Measurements from ENCODE around the gene C16orf54.
"Not testable (repeated sequence)": the region's sequence is repeated elsewhere in the genome, so short reads cannot be mapped to it uniquely, and the experiment has no call there.

The C16orf54 gene

GRCh38 chr16:29712809-29713208, 33.0 kb downstream of the C16orf54 start:
- Histone ChIP-seq H3K79me2 (ENCODE audit: low read length) (no peaks in the 10 kb centered on the region), H3K27me3 (ENCODE audit: low read depth, low read length) (no peaks in the 10 kb centered on the region), H3K36me3 (replicated peaks; ENCODE audit: low read depth, low read length) (no peaks in the 10 kb centered on the region), H2AFZ (ENCODE audit: low read depth, low read length) (no peak overlapping the region; the same call in 1 of the 2 replicates), H3K9ac (ENCODE audit: low read length) (no peak overlapping the region), H3K4me1 (ENCODE audit: low read length) (peaks cover 49% of the 10 kb centered on the region), H3K4me2 (ENCODE audit: low read length) (no peak overlapping the region), H3K27ac (ENCODE audit: low read length) (no peak overlapping the region), H3K4me3 (ENCODE audit: low read length) (no peak overlapping the region), H3K9me3 (ENCODE audit: insufficient read depth, low read length) (no peaks in the 10 kb centered on the region), H4K20me1 (ENCODE audit: insufficient read depth, low read length) (no peaks in the 10 kb centered on the region)
- no peak for TF ChIP-seq CTCF (IDR thresholded peaks at IDR 0.05; ENCODE audit: low read depth, low read length)
- no peak for TF ChIP-seq EZH2phosphoT487 (IDR thresholded peaks at IDR 0.05; ENCODE audit: low read depth)

GRCh38 chr16:29710227-29711219, 35.3 kb downstream of the C16orf54 start:
- no peaks in the 10 kb centered on the region for H3K79me2 ChIP-seq (ENCODE audit: low read length)
- peak overlapping the region; percentile 43 for H3K27ac ChIP-seq (ENCODE audit: low read length)
- peak overlapping the region; percentile 48; the same call in 1 of the 2 replicates for H2AFZ ChIP-seq (ENCODE audit: low read depth, low read length)
- peak overlapping the region; percentile 25; the same call in 1 of the 2 replicates for H3K9ac ChIP-seq (ENCODE audit: low read length)
- no peaks in the 10 kb centered on the region for H3K9me3 ChIP-seq (ENCODE audit: insufficient read depth, low read length)
- H3K36me3 ChIP-seq (replicated peaks; ENCODE audit: low read depth, low read length), result no peaks in the 10 kb centered on the region
- TF ChIP-seq CTCF (IDR thresholded peaks at IDR 0.05; ENCODE audit: low read depth, low read length) (peak; percentile 67), EZH2phosphoT487 (IDR thresholded peaks at IDR 0.05; ENCODE audit: low read depth) (no peak)
- no peaks in the 10 kb centered on the region for H4K20me1 ChIP-seq (ENCODE audit: insufficient read depth, low read length)
- peaks cover 65% of the 10 kb centered on the region for H3K4me1 ChIP-seq (ENCODE audit: low read length)
- H3K4me3 ChIP-seq (ENCODE audit: low read length), result peak overlapping the region; percentile 47
- no peaks in the 10 kb centered on the region for H3K27me3 ChIP-seq (ENCODE audit: low read depth, low read length)
- peak overlapping the region; percentile 61 for H3K4me2 ChIP-seq (ENCODE audit: low read length)

GRCh38 chr16:29709657-29710056, 36.1 kb downstream of the C16orf54 start:
- H3K27me3 ChIP-seq (ENCODE audit: low read depth, low read length); H3K79me2 ChIP-seq (ENCODE audit: low read length); H3K36me3 ChIP-seq (replicated peaks; ENCODE audit: low read depth, low read length); H2AFZ ChIP-seq (ENCODE audit: low read depth, low read length); H3K4me3 ChIP-seq (ENCODE audit: low read length); H3K4me2 ChIP-seq (ENCODE audit: low read length); H3K27ac ChIP-seq (ENCODE audit: low read length); H3K9ac ChIP-seq (ENCODE audit: low read length); H3K9me3 ChIP-seq (ENCODE audit: insufficient read depth, low read length); H4K20me1 ChIP-seq (ENCODE audit: insufficient read depth, low read length): not testable (repeated sequence)
- H3K4me1 ChIP-seq (ENCODE audit: low read length), result peaks cover 63% of the 10 kb centered on the region

GRCh38 chr16:29708917-29709600, 36.7 kb downstream of the C16orf54 start:
- Histone ChIP-seq H3K79me2 (ENCODE audit: low read length) (no peaks in the 10 kb centered on the region), H3K9ac (ENCODE audit: low read length) (no peak overlapping the region), H3K27ac (ENCODE audit: low read length) (peak overlapping the region; percentile 95; the same call in 1 of the 2 replicates), H3K9me3 (ENCODE audit: insufficient read depth, low read length) (no peaks in the 10 kb centered on the region), H3K27me3 (ENCODE audit: low read depth, low read length) (no peaks in the 10 kb centered on the region), H4K20me1 (ENCODE audit: insufficient read depth, low read length) (no peaks in the 10 kb centered on the region), H2AFZ (ENCODE audit: low read depth, low read length) (no peak overlapping the region), H3K36me3 (replicated peaks; ENCODE audit: low read depth, low read length) (no peaks in the 10 kb centered on the region), H3K4me1 (ENCODE audit: low read length) (peaks cover 58% of the 10 kb centered on the region), H3K4me3 (ENCODE audit: low read length) (no peak overlapping the region), H3K4me2 (ENCODE audit: low read length) (no peak overlapping the region)
- TF ChIP-seq CTCF (IDR thresholded peaks at IDR 0.05; ENCODE audit: low read depth, low read length) (no peak), EZH2phosphoT487 (IDR thresholded peaks at IDR 0.05; ENCODE audit: low read depth) (no peak)

- not testable (repeated sequence) for H3K4me3 ChIP-seq (ENCODE audit: low read length); H3K36me3 ChIP-seq (replicated peaks; ENCODE audit: low read depth, low read length); H4K20me1 ChIP-seq (ENCODE audit: insufficient read depth, low read length); H3K9me3 ChIP-seq (ENCODE audit: insufficient read depth, low read length); H3K79me2 ChIP-seq (ENCODE audit: low read length); H3K9ac ChIP-seq (ENCODE audit: low read length); H3K27me3 ChIP-seq (ENCODE audit: low read depth, low read length); H2AFZ ChIP-seq (ENCODE audit: low read depth, low read length)
- H3K4me1 ChIP-seq (ENCODE audit: low read length), result peaks cover 62% of the 10 kb centered on the region
- H3K4me2 ChIP-seq (ENCODE audit: low read length), result peak overlapping the region; percentile 48
- peak overlapping the region; percentile 95 for H3K27ac ChIP-seq (ENCODE audit: low read length)
Measured at GRCh38 chr16:29707160-29707559, 38.6 kb downstream of the C16orf54 start.

Data from OCI-LY3 (cell line).